Activated CD4-positive, CD25-positive, alpha-beta regulatory T cell treated with anti-CD3 and anti-CD28 coated beads, Interleukin-2, amount 50 U/mL, for 72 hours (primary cell): ENCODE results near the gene LRTM1.

Source experiments
- DNase-seq: peaks from one replicate; pipeline ENCODE4 v3.0.0; 2021

LRTM1 gene

GRCh38 chr3:54939557-54940300 is 11.9 kb upstream of the LRTM1 start:
- DNase-seq: no peak

GRCh38 chr3:54936561-54936960 is 8.7 kb upstream of the LRTM1 start:
- DNase-seq: no peak

- DNase-seq: no peak
Measured at GRCh38 chr3:54935869-54936268, 8.0 kb upstream of the LRTM1 start.

GRCh38 chr3:54932606-54933005 is 4.7 kb upstream of the LRTM1 start:
- no peak for DNase-seq

- no peak for DNase-seq
Measured at GRCh38 chr3:54931182-54931581, 3.3 kb upstream of the LRTM1 start.

DNA sequence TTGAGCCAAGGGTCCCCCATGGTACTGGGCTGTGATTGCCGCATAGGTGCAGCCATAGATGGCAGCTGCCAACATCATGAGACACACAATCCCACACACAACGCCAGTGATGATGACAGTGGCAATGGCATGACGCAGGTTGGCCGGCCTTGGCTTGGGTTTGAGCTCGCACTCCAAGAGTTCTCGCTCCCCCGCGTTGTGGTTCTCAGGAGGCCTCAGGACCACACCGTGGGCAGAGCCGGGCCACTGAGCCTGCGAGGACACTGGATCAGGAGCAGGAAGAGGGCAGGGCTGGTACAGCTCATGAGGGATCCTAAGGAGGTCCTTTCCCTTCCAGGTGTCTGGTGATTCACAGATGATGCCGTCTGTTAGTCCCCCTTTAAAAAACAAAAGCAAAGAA is 9.3 kb downstream of the LRTM1 start:
- no peak for DNase-seq

GRCh38 chr3:54917862-54918261 is 10.0 kb downstream of the LRTM1 start:
- no peak for DNase-seq

DNA sequence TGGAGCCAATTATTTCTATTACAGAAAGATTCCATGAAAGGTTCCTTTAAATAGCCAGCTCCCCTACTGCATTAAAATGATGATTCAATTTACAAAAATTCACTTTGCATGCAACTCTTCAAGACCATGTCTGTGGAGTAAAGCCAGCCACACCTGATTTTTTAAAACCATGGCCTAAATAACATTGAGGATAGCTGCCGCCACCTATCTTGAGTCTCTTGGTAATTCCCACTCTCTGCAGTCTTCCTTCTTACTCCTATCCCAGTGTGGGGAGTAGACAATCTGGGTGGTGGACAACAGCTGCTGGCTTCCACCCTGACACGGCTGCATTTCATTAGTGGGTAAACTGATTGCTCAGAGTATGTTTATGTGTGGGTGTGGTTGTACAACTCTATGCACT is 10.7 kb downstream of the LRTM1 start:
- DNase-seq: no peak

DNA sequence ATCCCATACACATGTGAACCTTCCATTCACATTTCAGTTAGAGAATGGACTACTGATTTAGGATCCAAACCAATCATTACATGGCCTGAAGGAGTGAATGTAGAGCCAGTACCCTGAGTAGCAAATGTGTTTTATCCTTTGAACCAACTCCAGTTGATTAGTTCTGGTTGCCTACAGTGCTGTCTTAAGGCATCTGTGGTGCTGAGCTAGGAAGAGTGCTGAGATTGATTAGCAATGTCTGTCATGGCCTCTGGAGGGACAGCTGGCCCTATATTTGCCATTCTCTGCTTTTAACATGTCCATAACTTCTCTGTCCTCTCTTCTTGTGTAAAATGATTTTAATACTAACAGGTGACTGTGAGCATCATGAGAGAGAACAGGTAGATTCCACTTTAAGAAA is 11.1 kb downstream of the LRTM1 start:
- DNase-seq: no peak

- no peak for DNase-seq
Measured at GRCh38 chr3:54915976-54916375, 11.9 kb downstream of the LRTM1 start.

DNA sequence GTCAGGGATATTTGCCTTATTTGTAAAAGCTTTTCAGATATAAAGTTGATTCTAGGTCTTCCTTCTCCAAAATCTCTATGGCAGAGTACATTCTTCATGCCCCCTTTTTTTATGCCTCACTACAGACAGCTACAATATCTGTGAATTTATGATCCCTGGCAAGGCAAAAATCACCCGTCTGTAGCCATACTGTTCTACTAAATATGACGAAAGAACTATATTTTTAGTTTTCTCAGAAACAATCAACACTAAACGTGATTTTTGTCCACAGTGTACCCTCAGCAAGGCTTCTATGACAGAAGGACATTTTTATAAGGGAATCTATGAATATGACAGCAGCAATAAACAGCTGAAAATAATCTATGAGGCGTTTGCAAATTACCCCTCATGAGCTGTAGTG is 12.7 kb downstream of the LRTM1 start:
- DNase-seq: no peak

GRCh38 chr3:54914180-54914579 is 13.7 kb downstream of the LRTM1 start:
- no peak for DNase-seq

DNA sequence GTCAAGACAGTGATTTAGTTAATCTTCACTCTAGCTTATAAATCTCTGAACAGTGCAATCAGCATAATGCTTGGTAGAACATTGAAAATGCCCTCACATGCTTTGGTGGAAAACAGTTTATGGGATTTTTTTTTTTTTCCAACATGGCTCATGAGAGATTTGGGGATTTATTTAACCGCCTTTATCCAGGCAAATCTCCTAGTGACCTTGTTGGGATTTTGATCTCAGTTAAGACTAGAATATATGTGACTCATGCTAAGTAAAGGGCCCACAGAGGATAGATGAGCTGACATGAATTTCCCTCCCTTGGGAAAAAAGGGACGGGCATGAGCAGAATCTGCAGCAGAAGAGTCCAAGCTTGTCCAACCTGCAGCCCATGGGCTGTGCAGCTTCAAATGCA is 18.7 kb downstream of the LRTM1 start:
- DNase-seq: no peak

- no peak for DNase-seq
Measured at GRCh38 chr3:54906763-54907162, 21.1 kb downstream of the LRTM1 start.

DNA sequence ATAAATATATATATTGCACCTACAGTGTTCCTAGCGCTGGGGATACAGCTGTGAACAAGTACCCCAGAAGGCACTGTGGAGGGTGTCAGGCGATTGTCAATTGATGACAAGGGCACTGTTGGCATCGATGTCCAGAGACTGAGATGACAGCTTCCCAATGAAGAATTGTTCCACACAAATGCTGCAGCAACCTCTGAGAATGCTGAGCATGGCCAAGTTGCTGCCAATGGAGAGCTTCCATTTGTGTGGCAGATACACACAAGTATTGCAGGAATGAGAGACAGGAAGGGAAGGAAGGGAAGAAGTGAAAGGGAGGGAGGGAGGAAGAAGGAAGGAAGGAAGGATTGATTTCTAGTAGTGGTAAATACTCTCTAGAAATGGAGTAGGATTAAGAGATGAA is 21.9 kb downstream of the LRTM1 start:
- DNase-seq: no peak

GRCh38 chr3:54905261-54905888 is 22.5 kb downstream of the LRTM1 start:
- no peak for DNase-seq

DNA sequence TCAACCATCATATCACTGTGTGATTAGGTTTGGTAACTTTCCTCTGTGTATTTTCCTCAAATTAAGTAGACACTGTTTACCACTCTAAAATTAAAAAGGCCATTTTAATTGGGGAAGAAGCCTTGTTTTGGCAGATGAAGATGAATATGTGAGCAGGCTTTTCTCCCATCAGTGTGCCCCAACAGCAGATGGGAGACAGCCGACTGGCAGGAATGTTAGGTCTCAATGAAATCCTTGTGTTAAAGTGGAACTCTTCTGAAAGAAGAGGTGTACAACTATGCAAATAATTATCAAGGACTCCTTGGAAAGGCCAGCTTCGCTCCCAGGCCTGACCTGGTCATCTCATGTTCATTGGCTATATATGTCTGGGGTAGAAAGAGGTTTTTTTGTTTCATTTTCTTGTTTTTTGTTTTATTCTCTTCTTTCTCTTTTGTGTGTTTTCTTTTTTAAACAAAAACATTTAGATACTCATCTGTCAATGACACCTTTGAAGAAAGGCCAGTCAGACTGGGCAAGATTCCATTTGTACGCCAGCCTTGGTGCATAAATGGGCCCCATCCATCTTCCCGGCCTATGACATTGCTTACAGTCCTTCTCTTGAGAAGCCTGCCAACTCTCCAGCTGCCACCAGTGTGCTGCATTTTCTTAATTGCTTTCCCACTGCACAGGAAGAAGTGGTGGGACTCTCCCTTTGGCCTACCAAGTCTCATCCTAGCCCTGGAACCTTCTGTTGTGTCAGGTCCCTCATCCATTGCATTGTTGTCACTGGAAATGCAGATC is 25.8 kb downstream of the LRTM1 start:
- DNase-seq: no peak

- DNase-seq: no peak
Measured at GRCh38 chr3:54900838-54901591, 26.8 kb downstream of the LRTM1 start.

GRCh38 chr3:54899273-54899672 is 28.6 kb downstream of the LRTM1 start:
- DNase-seq: no peak

GRCh38 chr3:54897028-54897711 is 30.7 kb downstream of the LRTM1 start:
- DNase-seq: no peak

GRCh38 chr3:54895613-54896012 is 32.2 kb downstream of the LRTM1 start:
- no peak for DNase-seq

- no peak for DNase-seq
Measured at GRCh38 chr3:54892168-54892567, 35.7 kb downstream of the LRTM1 start.

DNA sequence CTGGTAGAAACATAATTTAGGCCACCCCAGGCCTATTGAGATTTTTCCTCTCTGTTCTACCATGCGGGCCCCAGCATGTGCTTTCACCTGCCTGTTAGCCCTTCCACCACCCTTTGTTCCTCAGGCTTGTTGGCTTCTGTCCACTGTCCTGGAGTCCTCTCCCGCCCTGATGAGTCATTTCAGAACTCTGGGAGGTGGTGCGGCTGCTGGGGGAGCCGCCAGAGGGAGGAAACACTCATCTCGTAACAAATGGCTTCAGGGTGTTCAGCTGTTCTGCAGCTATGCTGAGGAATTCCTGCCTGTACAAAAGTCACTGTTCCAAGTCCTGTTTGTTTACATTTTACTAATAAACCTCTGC is 36.3 kb downstream of the LRTM1 start:
- DNase-seq: no peak
